NCI-H1436 treated with DMSO at 0.1 percent for 48 hours (cell line): ENCODE results near the gene GPN2.

ENCODE experiments used
- DNase-seq: peaks from one replicate; lab custom pipeline; 2025; lab: John Stamatoyannopoulos, UW

GPN2 gene

DNA sequence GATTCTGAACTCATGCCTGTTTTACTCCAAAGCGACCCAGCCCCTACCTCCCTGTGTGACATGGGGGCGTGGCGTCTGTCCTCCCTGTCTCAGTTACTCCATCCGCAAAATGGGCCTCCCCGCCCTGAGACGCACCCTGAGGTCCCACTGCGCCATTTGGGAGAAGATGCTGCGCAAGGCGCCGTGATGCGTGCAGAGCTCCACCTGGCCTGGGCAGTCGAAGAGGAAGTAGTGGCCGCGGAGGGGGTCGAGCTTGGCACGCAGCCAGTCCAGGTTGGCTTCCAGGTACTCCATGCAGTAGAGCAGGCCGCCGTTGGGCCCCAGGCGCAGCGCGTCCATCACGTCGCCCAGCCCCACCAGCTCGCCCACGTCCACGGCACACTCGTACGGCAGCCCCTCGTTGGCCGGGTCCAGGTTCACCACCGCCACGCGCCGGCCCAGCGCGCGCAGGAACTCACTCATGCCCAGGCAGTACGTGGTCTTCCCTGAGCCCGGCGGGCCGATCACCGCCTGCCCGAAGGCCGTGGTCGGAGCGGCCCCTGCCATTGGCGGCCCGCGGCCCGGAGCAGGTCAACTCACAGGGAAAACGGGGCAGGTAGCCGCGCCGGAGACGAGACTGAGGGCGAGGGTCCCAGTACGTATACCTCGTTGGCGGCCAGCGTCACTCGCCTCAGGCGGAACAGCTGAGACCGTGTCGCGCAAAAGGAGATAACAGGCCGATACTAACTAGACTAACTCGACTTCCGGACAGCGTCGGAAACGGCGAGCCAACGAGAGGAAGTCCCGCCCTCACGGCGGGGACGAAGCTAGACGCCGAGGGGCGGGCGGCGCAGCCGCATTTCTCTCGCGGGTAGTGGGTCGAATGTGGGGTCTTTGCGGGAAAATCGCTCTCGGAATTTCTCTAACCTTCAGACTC, at the start of gene GPN2:
Gene GPN2 (minus strand): TSS at position 733 of the 916 bp plus-strand sequence. CDS start 187 bp downstream, at position 546.
- peak; percentile 33 for DNase-seq

DNA sequence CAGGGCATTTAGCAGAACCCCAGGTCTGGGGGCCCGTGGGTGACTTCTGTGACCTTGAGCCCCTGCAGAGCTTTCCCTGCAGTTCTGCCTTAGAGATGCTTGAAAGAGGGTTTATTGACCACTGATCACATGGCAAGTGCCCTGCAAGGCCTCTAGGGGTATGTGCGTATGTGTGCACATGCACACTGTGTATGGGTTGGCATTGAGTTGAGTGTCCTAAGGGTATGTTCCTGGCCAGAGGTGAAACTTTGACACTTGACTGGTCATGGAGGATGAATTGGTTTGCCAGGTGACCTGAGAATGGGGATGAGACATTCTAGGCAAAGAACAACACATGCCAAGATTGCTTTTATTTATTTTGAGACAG, 48.6 kb upstream of the GPN2 start:
- no peak for DNase-seq

DNA sequence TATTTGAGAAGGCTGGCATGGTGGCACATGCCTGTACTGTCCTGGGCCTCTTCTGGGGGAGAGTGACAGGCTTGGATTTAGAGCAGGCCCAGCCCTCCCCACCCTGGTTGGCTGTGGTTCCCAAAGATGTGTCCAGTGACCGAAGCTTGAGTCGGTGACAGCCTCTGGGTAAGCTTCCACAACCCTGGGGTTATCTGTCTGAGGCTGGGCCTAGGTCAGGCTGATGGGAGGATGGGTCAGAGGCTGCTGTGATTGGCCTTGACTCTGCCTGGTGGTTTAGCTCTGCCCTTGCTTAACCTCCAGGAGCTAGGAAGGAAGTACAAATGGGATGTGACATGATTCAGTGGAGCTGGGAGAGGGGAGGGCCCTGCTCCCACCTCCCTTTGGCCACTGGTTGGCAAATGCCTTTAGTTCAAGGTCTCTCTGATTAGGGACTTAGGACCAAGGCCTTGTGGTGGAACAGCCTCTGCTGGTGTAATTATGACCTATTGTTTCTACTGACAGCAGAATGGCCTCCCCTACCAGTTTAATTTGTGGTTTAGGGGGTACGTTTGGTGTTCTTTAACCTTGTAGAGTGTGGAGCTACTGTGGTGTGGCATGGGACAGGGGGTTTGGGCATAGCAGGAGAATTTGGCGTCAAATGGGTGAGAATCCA, 48.0 kb upstream of the GPN2 start:
- no peak for DNase-seq

DNA sequence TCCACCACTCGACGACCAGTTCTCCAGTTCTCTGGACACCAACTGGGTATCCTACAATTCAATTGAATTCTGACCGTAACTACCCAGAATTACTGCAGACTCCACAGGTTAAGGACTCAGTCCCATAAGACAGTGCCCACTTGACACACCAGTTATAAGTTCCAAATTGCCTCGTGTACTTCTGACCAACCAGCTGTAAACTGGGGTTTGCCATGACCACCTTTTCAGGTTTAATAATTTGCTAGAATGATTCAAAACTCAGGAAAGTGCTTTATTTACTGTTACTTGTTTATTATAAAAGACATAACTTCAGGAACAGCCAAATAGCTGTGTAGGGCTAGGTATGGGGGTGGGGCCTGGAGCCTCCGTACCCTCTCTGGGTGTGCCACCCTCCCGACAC, 46.7 kb upstream of the GPN2 start:
- no peak for DNase-seq

DNA sequence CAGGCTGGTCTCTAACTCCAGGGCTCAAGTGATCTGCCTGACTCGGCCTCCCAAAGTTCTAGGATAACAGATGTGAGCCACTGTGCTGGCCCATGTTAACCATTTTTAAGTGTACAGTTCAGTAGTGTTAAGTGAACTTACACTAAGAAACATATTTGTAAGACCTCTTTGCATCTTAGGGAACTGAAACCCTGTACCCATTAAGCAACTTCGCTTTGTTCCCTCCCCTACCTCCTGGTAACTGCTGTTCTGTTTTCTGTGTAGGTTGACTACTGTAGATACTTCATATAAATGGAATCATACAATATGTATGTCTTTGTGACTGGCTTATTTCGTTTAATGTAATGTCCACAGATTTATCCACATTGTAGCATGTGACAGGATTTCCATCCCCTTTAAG, 42.4 kb upstream of the GPN2 start:
- DNase-seq = no peak

DNA sequence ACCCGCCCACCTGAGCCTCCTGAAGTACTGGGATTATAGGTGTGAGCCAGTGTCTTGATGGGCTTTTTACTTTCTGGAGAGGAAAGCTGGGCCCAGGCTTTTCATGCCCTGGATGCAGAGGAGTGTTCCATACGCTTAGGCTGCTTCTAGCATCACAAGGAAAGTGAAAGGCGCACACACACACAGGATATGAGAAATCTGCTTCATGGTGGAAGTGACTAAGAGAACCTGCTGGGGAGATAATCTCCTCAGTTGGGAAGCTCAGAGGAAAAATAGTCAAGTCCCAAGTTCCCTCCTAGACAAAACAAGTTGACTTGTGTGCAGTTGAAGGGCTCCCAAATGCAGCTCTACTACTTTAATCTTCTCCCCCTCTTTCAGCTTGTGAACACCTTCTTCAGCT, 33.6 kb upstream of the GPN2 start:
- DNase-seq = no peak

DNA sequence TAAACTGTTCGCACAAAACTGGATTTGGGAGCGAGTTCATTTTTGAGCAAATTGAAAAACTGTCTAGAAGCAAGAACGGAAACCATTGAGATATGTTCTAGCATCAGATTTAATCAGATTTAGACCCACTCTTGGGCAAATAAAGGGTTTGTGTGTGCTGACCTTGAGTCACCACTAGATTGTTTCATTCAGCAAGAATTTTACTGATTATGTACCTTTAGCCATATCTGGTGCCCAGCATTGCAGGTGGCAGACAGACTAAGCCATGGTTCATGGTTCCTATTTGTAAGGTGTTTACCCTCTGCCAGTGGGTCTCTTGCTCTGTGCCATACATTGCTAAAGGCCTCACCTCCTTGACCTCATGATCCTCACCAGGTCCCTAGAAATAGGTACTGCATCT, 32.8 kb upstream of the GPN2 start:
- no peak for DNase-seq

DNA sequence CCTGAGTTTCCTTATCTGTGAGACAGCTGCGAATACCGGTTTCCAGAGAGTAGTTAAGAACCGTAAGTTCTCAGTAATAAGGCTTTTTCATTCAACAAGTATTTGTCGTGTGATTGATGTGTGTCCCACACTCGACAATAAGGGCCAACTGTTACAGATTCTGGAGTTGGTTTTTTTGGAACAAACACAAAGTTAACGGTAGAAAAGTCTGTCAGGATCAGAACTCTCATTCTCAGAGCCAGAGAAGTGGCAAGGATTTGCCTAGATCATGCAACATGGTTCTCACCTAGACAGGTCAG, 32.3 kb upstream of the GPN2 start:
- no peak for DNase-seq

DNA sequence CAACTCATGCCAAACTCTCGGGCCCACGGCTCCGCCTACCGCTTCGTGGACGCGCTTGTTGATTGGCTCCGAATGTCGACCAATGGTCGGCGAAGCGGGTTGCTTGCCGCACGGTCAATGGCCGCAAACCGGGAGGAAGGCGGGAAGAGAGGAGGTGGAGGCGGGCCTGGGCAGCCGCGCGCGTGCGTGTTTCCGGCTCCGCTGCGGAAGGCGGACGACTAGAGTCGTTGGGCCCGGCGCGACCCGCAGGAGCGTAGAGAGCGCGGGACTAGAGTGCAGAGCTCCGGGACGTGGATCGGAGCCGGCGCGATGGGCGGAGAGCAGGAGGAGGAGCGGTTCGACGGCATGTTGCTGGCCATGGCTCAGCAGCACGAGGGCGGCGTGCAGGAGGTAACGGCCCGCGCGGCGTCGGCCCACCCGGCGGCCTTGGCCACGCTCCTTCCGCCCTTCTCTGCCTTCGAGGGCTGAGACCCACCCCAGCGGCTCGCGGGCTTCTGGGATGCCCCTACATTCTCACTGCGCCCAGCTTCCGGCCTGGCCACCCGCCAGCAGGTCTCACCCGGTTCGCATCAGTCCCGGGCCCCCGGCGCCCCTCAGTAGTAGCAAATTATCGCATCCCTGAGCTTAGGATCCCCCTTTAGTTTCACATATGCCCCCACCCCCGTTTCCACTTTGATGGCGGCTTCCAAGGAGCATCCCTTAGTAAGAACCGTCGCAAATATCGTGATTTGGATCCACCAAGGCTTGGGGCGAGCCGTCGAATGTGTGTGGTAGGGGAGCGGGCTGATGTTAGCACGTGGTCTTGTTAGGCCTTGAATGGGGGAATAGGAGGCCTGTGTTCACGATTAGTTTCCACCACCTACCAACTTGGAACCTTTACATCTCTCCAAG, 31.7 kb upstream of the GPN2 start, which contains the start of gene NUDC:
Gene NUDC (plus strand): TSS at position 204 of the 891 bp plus-strand sequence. CDS start 106 bp downstream, at position 310.
- DNase-seq = peak; percentile 77

DNA sequence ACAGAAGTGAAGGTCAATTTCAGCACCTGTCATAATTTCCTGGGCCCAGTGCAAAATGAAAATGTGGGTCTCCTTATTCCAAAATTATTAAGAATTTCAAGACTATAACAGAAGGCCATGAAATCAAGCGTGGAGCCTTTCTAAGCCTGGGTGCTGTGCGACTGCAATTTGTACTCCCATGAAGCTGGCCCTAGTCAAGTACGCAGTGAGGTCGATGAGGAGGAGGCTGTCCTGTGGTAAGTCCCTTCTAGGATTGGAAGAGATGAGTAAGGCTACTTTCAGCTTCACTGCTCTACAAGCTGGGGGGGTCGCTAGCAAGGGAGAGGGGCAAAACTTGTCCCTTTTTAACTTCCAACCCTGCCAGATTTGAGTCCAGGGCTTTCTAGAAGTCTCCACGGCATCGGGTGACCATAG, 31.1 kb upstream of the GPN2 start:
- DNase-seq = no peak

DNA sequence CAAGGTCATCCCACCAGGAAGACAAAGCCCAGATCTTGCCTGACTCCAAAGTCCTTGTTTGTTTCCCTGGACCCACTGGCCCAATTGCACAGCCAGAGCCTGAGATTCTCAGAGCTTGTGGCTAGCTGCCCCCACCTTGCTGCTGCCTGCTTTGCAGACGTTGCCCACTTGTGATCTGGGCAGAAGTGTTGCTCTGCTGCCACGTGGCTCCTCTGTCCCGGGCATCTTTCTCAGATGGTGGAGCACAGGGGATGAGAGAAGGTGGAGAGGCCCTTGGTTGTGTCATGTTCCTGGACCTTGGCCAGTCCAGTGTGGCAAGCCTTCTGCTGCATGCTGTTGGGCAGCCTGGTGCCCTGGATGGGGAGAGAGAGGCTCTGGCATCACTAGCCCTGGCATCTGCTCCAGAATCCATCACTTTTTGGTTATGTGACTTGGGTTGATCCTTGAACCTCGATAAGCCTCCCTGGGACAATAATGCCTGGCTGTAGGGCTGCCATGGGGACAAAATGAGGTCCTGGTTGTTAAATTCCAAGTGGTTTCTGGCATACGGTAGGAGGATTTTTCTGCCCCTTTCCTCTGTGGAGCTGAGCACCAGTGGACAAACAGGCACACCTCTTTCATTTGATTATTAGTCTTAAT, 25.2 kb upstream of the GPN2 start:
- no peak for DNase-seq

DNA sequence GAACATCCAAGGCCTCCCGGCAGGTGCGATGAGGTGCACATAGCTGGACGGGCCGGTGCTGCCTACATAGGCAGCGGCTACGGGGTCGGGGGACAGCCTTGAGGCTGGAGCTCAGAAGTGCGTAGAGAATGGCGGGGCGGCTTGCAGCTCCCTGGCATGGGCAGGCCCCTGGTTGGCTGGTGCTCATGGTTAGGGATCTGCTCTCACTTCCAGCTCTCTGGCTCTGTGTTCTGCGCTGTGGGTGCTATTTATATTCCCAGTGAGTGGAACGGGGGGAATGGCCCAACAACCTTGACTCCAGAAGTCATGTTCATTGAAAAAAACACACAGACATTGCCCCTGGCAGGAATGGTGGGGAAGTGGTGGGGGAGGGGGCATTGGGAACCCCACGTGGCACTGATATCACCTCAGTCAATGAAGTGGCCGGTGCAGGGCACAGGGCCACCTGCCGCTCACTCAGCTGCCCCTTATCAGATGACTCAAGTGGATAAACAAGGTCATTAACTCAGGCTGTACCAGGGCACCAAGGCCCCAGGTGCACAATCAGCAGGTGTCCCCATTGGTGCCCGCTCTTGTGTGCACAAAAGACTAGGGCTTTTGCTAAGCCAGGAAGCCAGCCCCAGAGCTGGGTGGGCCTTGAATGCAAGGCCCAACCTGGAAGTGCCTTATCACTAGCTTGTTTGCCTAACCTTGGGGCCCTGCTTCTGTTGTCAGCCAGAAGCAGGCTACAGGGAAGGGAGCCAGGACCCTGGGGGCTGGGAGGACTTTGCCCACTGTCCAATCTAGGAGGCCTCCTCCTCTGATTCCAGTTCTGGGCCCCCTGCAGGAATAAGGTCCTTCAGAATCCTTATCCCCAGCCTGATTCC, 23.9 kb upstream of the GPN2 start, which contains the start of gene NR0B2:
Gene NR0B2 (minus strand): TSS at position 222 of the 866 bp plus-strand sequence. CDS start 35 bp downstream, at position 187.
- DNase-seq = peak; percentile 57

DNA sequence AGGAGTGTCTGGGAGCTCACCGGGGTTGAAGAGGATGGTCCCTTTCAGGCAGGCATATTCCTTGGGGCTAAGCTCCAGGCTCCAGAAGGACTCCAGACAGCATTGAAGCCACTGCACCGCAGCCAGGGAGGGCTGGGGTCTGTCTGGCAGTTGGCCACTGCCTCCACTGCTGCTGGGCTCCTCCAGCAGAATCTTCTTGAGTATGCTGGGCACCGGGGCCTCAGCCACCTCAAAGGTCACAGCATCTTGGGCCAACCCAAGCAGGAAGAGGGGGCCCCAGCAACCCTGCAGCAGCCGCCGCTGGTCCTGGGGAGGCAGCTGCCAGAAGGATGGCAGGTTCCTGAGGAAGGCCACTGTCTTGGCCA, 23.3 kb upstream of the GPN2 start:
- DNase-seq = no peak

DNA sequence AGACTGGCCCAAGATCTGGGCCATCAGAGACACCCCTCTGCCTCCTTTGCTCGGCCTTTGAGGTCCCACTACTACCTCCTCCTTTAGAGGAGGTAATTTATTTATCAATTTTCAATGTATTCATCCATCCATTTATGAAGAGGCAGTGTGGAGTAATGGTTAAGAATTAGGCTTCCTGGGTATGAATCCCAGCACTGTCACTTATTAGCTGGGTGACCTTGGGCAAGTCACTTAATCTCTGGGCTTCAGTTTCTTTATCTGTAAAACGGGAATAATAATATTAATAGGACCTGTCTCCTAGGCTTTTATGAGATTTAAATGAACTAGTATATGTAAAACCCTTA, 22.0 kb upstream of the GPN2 start:
- no peak for DNase-seq

DNA sequence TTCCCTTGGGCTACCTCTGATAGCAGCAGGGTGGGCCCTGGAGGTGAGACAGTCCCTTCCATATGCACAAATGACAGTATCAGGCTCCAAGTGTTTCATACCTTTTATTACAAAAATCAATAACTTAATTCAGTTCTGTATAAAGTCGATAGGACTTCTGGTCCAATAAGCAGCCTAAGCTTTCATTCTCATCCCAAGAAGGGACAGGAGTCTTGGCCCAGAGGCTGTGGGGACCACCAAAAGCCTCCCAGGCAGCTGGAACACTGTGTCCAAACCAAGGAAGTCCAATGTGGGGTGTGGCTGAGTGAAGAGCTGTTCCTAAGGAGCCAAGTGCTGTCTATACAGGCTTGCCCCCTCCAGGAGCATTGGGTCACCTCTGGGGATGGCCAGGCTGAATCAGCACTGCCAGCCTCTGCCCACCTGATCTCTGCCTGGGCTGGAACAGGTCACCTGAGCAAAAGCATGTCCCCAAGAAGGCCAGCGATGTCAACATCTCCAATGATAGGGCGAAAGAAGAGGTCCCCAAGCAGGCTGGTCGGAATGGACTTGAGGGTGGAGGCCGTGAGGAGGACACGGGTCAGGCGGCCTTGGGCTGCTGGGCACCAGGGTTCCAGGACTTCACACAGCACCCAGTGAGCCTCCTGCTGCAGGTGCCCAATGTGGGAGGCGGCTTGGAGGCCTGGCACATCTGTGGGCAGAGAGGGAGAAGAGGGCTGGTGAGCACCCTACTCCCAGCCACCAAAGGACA, 21.5 kb upstream of the GPN2 start:
- DNase-seq = no peak

DNA sequence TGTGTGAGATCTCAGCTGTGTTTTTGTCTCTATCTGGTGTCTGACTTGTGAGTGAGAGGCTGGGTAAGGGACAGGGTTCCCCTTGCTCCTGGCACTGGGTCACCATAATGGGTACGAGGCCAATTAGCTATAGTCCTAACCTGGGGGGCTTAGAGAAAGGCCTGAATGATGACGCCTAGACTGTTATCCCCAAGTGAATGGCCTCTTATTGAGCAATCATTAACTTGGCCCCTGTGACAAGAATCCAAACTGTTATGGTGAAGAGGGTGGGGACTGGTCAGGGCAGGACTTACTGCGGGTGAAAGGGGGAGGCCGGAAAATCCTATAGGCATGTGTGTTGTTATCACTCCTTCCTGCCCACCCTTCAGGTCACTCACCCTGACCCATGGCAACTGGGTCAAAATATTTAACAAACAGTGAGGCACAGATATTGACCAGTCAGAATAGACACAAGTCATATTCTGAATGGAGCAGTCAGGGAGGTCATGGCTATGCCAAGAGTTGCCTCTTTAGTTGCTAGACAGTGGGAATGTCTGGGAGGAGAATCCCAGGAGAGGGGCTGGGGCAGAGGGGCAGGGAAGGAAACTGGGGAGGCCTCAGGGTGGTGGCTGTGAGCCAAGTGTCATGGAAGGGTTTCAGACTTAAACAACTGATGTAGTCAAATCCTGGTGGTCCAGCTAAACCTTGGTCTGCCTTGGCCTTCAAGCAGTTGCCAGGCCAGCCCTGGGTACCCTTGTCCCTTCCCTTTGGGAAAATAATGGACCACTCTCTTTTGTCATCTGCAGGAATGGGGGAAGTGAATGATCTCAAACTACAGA, 20.5 kb upstream of the GPN2 start:
- DNase-seq = no peak

DNA sequence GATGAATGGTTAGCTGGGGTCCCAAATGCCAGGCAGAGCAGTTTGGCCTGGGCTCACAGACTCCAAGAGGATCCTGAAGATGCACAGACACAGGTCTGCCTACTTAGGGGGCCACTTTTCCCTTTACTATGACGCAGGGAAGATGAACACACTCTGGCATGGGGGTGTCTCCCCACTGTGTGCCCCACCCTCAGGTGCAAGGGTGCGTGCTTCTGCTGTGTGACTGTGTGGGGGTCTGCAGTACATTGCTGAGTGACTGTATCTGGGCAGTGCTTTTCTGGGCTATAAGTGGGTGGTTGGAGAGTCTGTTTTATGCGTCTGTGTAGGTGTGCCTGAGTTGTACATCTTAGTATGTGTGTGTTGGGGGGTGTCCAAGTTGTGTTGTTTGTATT, 19.9 kb upstream of the GPN2 start:
- no peak for DNase-seq

DNA sequence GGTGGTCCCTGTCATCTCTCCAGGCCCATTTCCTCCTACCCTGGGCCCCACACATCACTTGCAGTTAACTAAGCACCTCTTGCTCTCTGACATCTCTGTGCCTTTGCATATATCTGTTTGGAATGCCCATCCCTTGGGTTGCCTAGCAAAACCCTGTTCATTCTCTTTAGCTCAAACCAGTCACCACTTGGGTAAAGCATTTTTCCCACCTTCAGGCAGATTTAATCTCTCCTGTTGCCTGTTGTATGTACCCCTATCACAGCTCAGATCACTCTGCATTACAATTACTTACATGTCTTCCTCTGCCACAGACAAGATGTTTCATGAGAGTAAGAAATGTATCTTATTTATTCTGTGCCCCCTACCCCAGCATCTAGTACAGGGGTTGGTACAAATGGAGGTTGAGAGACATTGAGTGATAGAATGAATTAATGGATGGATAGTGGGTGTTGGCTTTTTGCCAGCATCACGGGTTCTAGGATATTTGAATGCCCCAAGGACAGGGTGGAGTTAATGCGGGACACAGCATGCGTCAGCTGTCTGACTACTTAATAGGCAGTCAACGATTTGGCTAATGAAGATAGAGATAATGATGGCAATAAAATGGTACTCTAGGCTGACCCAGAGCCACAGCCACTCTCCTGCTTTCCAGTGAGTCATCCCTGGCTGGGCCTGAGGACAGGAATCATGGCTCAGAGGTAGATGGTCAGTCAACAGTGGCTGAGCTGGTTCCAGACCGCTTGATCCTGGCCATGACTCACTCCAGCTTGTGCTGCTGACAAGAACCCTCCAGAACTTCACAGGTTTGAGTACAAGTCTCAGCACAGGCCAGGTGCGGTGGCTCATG, 17.2 kb upstream of the GPN2 start:
- DNase-seq = no peak
